SK-N-SH (cell line): ENCODE results near the gene ATP8B3. TPM values are rescaled to one million over a fixed set of nuclear protein-coding genes. Genes with fewer than 3 reads are reported as not detected.

Source experiments
- CTCF ChIA-PET: fragments of 300-600, 350-600 bp; formaldehyde crosslinking; extraction: SDS; loops from one replicate; lab custom pipeline; 2021; lab: Yijun Ruan, JAX
- POLR2A ChIA-PET: fragments of 350-600 bp; sonication (Branson Sonifier 250); formaldehyde crosslinking; extraction: SDS; loops from one replicate; lab custom pipeline; 2020; ENCODE audit warnings: antibody characterized with exemption, inconsistent platforms; lab: Yijun Ruan, JAX
- DNase-seq: peaks from one replicate; pipeline ENCODE4 v3.0.0; 2012
- H2AFZ ChIP-seq: fragments of 200-600 bp; sonication (generic); 2 replicates; pipeline ENCODE4 v1.8.1; 2016; ENCODE audit warnings: antibody characterized with exemption, mild to moderate bottlenecking, low read depth
- H3F3A ChIP-seq: fragments of 200-600 bp; sonication (generic); replicated peaks from 2 replicates; pipeline ENCODE3; 2016; ENCODE audit warnings: antibody characterized with exemption, mild to moderate bottlenecking; ENCODE audit not compliant: insufficient read depth
- H3K27ac ChIP-seq, 2 experiments: fragments of 200-500 bp in 1 of 2; fragments of 200-600 bp in 1 of 2; sonication (Bioruptor generic) in 1 of 2; sonication (generic), shearing (Covaris generic) in 1 of 2; 2 replicates each; pipeline versions ENCODE4 v1.5.1 to v1.6.1; 2014 to 2016; ENCODE audit warnings: low read depth in 2 of 2, inconsistent platforms in 1 of 2, low read length in 1 of 2, mild to moderate bottlenecking in 1 of 2, mixed read lengths in 1 of 2
- H3K27me3 ChIP-seq: fragments of 200-600 bp; sonication (generic), shearing (Covaris generic); 2 replicates; pipeline ENCODE4 v1.6.1; 2016; ENCODE audit warnings: mixed run types; ENCODE audit not compliant: insufficient read depth
- H3K36me3 ChIP-seq, 2 experiments: fragments of 200-500 bp in 1 of 2; fragments of 200-600 bp in 1 of 2; sonication (Bioruptor generic) in 1 of 2; sonication (generic) in 1 of 2; replicated peaks in 1 of 2; 2 replicates each; pipeline versions ENCODE3 to v1.5.1; 2014 to 2016; ENCODE audit warnings: low read length in 1 of 2, mild to moderate bottlenecking in 1 of 2; ENCODE audit not compliant: insufficient read depth in 2 of 2, control insufficient read depth in 1 of 2
- H3K4me1 ChIP-seq, 2 experiments: fragments of 200-500 bp in 1 of 2; fragments of 200-600 bp in 1 of 2; sonication (Bioruptor generic) in 1 of 2; sonication (generic), shearing (Covaris generic) in 1 of 2; 2 replicates each; pipeline versions ENCODE4 v1.5.1 to v1.6.1; 2014 to 2016; ENCODE audit warnings: low read depth in 1 of 2, low read length in 1 of 2, mixed run types in 1 of 2; ENCODE audit not compliant: insufficient read depth in 2 of 2, control insufficient read depth in 1 of 2
- H3K4me2 ChIP-seq: fragments of 200-600 bp; sonication (generic), shearing (Covaris generic); 2 replicates; pipeline ENCODE4 v1.6.1; 2017; ENCODE audit warnings: mixed run types
- H3K4me3 ChIP-seq, 2 experiments: fragments of 200-500 bp in 1 of 2; fragments of 200-600 bp in 1 of 2; sonication (Bioruptor generic) in 1 of 2; sonication (generic), shearing (Covaris generic) in 1 of 2; 2 replicates each; pipeline versions ENCODE4 v1.5.1 to v1.8.1; 2014 to 2016; ENCODE audit warnings: low read depth in 2 of 2, inconsistent platforms in 1 of 2, low read length in 1 of 2, mild to moderate bottlenecking in 1 of 2, mixed read lengths in 1 of 2, moderate library complexity in 1 of 2
- H3K79me2 ChIP-seq: fragments of 200-600 bp; sonication (generic); 2 replicates; pipeline ENCODE4 v1.8.1; 2017; ENCODE audit warnings: mild to moderate bottlenecking; ENCODE audit not compliant: insufficient read depth
- H3K9ac ChIP-seq: fragments of 200-600 bp; sonication (generic); 2 replicates; pipeline ENCODE4 v1.6.1; 2017; ENCODE audit warnings: mixed run types
- H3K9me2 ChIP-seq: fragments of 200-600 bp; sonication (generic); 2 replicates; pipeline ENCODE4 v1.6.1; 2017; ENCODE audit warnings: mixed run types
- H3K9me3 ChIP-seq: fragments of 200-600 bp; sonication (generic); 2 replicates; pipeline ENCODE4 v1.6.1; 2017; ENCODE audit warnings: mixed run types, mild to moderate bottlenecking, moderate library complexity
- H4K20me1 ChIP-seq: fragments of 200-600 bp; sonication (generic); 2 replicates; pipeline ENCODE4 v1.6.1; 2017; ENCODE audit warnings: mild to moderate bottlenecking, mixed run types; ENCODE audit not compliant: insufficient read depth
- CTCF ChIP-seq: fragments of 200-600 bp; sonication (generic); IDR thresholded peaks from 2 replicates; pipeline ENCODE4 v1.6.1; 2017; ENCODE audit warnings: antibody characterized with exemption, mild to moderate bottlenecking, moderate library complexity
- ELF1 ChIP-seq: IDR thresholded peaks from 2 replicates; pipeline ENCODE4 v1.4.0; 2012
- EZH2phosphoT487 ChIP-seq: fragments of 200-600 bp; sonication (generic); IDR thresholded peaks from 2 replicates; pipeline ENCODE4 v1.6.1; 2017; ENCODE audit warnings: low read depth, mixed run types, mild to moderate bottlenecking, antibody characterized with exemption, moderate library complexity, borderline replicate concordance
- FOXJ3 ChIP-seq: sonication (generic); formaldehyde crosslinking; IDR thresholded peaks from 2 replicates; pipeline ENCODE4 v1.5.1; 2020; ENCODE audit warnings: mild to moderate bottlenecking, missing genetic modification reagents
- FOXM1 ChIP-seq: IDR thresholded peaks from 2 replicates; pipeline ENCODE4 v1.4.0; 2012; ENCODE audit warnings: low read depth, mild to moderate bottlenecking
- GATA2 ChIP-seq: sonication (generic); formaldehyde crosslinking; IDR thresholded peaks from 2 replicates; pipeline ENCODE4 v1.5.0; 2020; ENCODE audit warnings: mild to moderate bottlenecking, missing genetic modification reagents
- RFX5 ChIP-seq: IDR thresholded peaks from 2 replicates; pipeline ENCODE4 v1.6.1; 2012; ENCODE audit warnings: mild to moderate bottlenecking, improper control_type of control experiment, low read length
- RXRA ChIP-seq: IDR thresholded peaks from 2 replicates; pipeline ENCODE4 v1.4.0; 2012; ENCODE audit warnings: low read depth, mild to moderate bottlenecking, borderline replicate concordance
- SIN3A ChIP-seq: IDR thresholded peaks from 2 replicates; pipeline ENCODE4 v1.6.1; 2012; ENCODE audit warnings: low read depth, mild to moderate bottlenecking, low read length, moderate library complexity, borderline replicate concordance
- TAF1 ChIP-seq: IDR thresholded peaks from 2 replicates; pipeline ENCODE4 v1.6.1; 2012; ENCODE audit warnings: low read depth, mild to moderate bottlenecking, low read length, moderate library complexity, borderline replicate concordance
- WGBS: methylation state at CpG from one replicate; pipeline ENCODE4 v1.1.6; 2017; ENCODE audit warnings: low lambda C conversion rate; 5-methylcytosine and 5-hydroxymethylcytosine counted together
- polyA plus RNA-seq, 3 experiments: library from polyadenylated mRNA; depleted of rRNA; stranded (reverse); fragments of >200 nt; gene quantifications; 2 replicates each; pipeline ENCODE4 v1.2.3, GENCODE V29; 2012

ATP8B3 gene
- polyA plus RNA-seq, 1 of the 3 experiments (the other 2 are of a cell fraction), result 8.0 TPM

GRCh38 chr19:1837222-1837565 lies 25.1 kb upstream of the ATP8B3 start:
- H4K20me1 ChIP-seq, result peaks cover 99% of the 10 kb centered on the region
- H3K4me1 ChIP-seq, result peaks cover 0 to 12% of the 10 kb centered on the region in 2 experiments; a peak in 1 of 4 replicates
- no peak overlapping the region for H3K4me2 ChIP-seq
- H3K4me3 ChIP-seq, result no peak overlapping the region
- ChIA-PET POLR2A (no interaction called here), CTCF (interaction anchor here (0.6 to 15.0 kb wide), 35 partner anchors 9 to 479 kb away, joined by 3 to 188 read pairs (median 4); partner anchors contain the start of genes REXO1 and UQCR11)
- H3K27me3 ChIP-seq, result no peaks in the 10 kb centered on the region
- H3F3A ChIP-seq, result no peaks in the 10 kb centered on the region
- peak; percentile 55 for DNase-seq
- H3K27ac ChIP-seq, result no peak overlapping the region; a peak in 1 of 4 replicates
- 58% methylated on average over 4 of the region's 11 CpGs for WGBS
- H3K9me2 ChIP-seq, result no peaks in the 10 kb centered on the region
- H3K79me2 ChIP-seq, result peaks cover 92% of the 10 kb centered on the region
- no peak overlapping the region for H3K9ac ChIP-seq
- H2AFZ ChIP-seq, result no peak overlapping the region
- TF ChIP-seq RFX5 (no peak), RXRA (no peak), CTCF (no peak), FOXJ3 (CRISPR knock-in tag) (no peak), SIN3A (no peak), ELF1 (no peak), FOXM1 (no peak), TAF1 (no peak)
- no peaks in the 10 kb centered on the region for H3K9me3 ChIP-seq
- H3K36me3 ChIP-seq, result no peaks in the 10 kb centered on the region

GRCh38 chr19:1836458-1837221 lies 24.6 kb upstream of the ATP8B3 start:
- Histone ChIP-seq H3K4me2 (no peak overlapping the region), H3K9me2 (no peaks in the 10 kb centered on the region), H3K4me1 (peaks cover 0 to 12% of the 10 kb centered on the region in 2 experiments; a peak in 1 of 4 replicates), H3F3A (no peaks in the 10 kb centered on the region), H3K27me3 (no peaks in the 10 kb centered on the region), H3K9me3 (no peaks in the 10 kb centered on the region), H3K4me3 (no peak overlapping the region), H3K9ac (no peak overlapping the region), H3K79me2 (peaks cover 92% of the 10 kb centered on the region), H2AFZ (no peak overlapping the region), H3K27ac (0 out of 4 replicates have a peak overlapping the region, but pooled peaks of 1 of the 2 experiments have one; percentile 7), H4K20me1 (peaks cover 99% of the 10 kb centered on the region)
- ChIA-PET CTCF (interaction anchor here (0.6 to 15.0 kb wide), 31 partner anchors 10 to 479 kb away, joined by 3 to 188 read pairs (median 4); partner anchors contain the start of genes REXO1 and UQCR11), POLR2A (no interaction called here)
- DNase-seq, result peak; percentile 76
- WGBS, result 94% methylated on average over 29 of the region's 31 CpGs
- TF ChIP-seq EZH2phosphoT487, result no peak
- TF ChIP-seq GATA2, result peak; percentile 64
- TF ChIP-seq, all 33 proteins: peak for 1
- H3K36me3 ChIP-seq, result no peaks in the 10 kb centered on the region
